ENCODE results near the gene MIOS.

DNA sequence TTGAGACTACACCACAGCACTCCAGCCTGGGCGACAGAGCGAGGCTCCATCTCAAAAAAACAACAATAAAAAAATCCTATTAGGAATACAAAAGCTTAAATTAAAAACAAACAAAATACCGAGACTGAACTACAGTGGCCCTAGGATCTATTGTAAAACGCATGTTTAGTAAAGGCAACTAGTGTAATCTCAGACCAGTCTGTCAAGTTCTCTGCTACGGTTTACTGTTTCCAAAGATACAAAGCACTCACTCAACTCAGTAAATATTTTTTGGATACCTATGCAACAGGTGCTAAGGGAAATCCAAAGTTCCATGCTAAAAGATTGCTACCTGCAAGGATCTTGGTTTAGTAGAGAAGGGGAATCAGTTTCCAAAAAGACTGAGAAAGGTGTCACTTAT lies 3.4 kb upstream of the MIOS start:
- no peak for TF ChIP-seq SUZ12 (IDR thresholded peaks at IDR 0.05; ENCODE audit: extremely low read depth, insufficient read depth, insufficient read length)
- no peak for TF ChIP-seq YY1 (IDR thresholded peaks at IDR 0.05; ENCODE audit: insufficient read depth, insufficient read length)

Measured in NT2/D1 (cell line).